Measurements from ENCODE around the gene SEMA4D. TPM values are rescaled to one million over a fixed set of nuclear protein-coding genes. Genes with fewer than 3 reads are reported as not detected.

SEMA4D gene
- total and polyA plus RNA-seq, 2 of the 13 experiments (the other 11 are each of a cell fraction or from before 2014, with no cell fraction given) = 0.13 to 0.16 TPM

GRCh38 chr9:89447416-89447815, 50.5 kb downstream of the SEMA4D start:
- POLR2A ChIA-PET = no interaction called here
- intact Hi-C loops (cut with micrococcal nuclease; ENCODE audit: unreplicated experiment) (no loop called here), in situ Hi-C loops (cut with HindIII; ENCODE audit: extremely low pct_ligation_motif_present, low pct_unique_long_range_greater_than_20kb) (no loop called here)
- Histone ChIP-seq H3K27me3 (ENCODE audit: control insufficient read depth in 1 of 2, insufficient read depth in 2 of 2, low read length in 2 of 2) (peaks cover 2 to 13% of the 10 kb centered on the region in 2 experiments; a peak in 3 of 5 replicates), H3K9ac (ENCODE audit: insufficient read depth, low read depth, low read length) (no peak overlapping the region), H3K27ac (ENCODE audit: extremely low read length, insufficient read depth, low read length) (no peak overlapping the region), H3K36me3 (replicated peaks in 1 of 2; ENCODE audit: control insufficient read depth in 1 of 2, insufficient read depth in 2 of 2, low read length in 2 of 2) (no peaks in the 10 kb centered on the region), H2AFZ (ENCODE audit: low read length) (no peak overlapping the region), H3K4me1 (ENCODE audit: insufficient read depth, low read length) (no peaks in the 10 kb centered on the region), H3K9me3 (ENCODE audit: low read length) (no peaks in the 10 kb centered on the region), H4K20me1 (ENCODE audit: insufficient read depth, low read length) (no peaks in the 10 kb centered on the region), H3K4me3 (replicated peaks in 1 of 3; ENCODE audit: insufficient read depth in 1 of 3, low read depth in 2 of 3, low read length in 3 of 3) (no peak overlapping the region), H3K4me2 (ENCODE audit: low read depth, low read length) (no peak overlapping the region), H3K79me2 (ENCODE audit: insufficient read depth, low read length) (no peaks in the 10 kb centered on the region)
- CTCF ChIA-PET (ENCODE audit: low intra/inter-chr PET ratio, low total read pairs) = no interaction called here
- WGBS (ENCODE audit: low lambda C conversion rate) = 76% methylated on average over 7 of the region's 8 CpGs
- DNase-seq (ENCODE audit: low spot score) = no peak
- BruUV-seq (replicated peaks) = no TSS peak
- no peak for TF ChIP-seq HHEX (CRISPR knock-in tag; IDR thresholded peaks at IDR 0.05)
- no peak for TF ChIP-seq NFRKB (IDR thresholded peaks at IDR 0.05)
- TF ChIP-seq STAT5B (CRISPR knock-in tag; IDR thresholded peaks at IDR 0.05) = no peak
- no peak for TF ChIP-seq THAP11 (CRISPR knock-in tag; IDR thresholded peaks at IDR 0.05)
- TF ChIP-seq MLLT10 (CRISPR knock-in tag; IDR thresholded peaks at IDR 0.05) = no peak
- FAIRE-seq = no peak
- no peak for ATAC-seq

DNA sequence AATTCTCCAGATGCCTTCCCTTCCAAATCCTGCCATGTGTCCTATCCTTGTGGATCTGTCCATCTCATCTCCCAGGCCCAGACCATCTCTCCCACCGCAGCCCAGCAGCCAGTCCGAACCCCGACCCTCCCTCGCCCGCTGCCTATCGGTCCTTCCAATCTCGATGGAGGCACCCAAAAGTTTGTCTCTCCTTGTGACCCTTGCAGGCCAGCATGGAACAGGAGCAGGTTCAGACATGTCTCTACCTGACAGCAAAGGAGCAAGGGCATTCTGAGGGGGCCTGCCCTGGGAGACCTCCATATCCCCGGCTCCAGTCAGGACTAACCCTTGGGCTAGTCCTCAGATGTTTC, 51.0 kb downstream of the SEMA4D start:
- ChIA-PET POLR2A (no interaction called here), CTCF (ENCODE audit: low intra/inter-chr PET ratio, low total read pairs) (no interaction called here)
- no peaks in the 10 kb centered on the region for H3K9me3 ChIP-seq (ENCODE audit: low read length)
- no peak overlapping the region for H3K27ac ChIP-seq (ENCODE audit: extremely low read length, insufficient read depth, low read length)
- FAIRE-seq (no peak), DNase-seq (ENCODE audit: low spot score) (no peak), ATAC-seq (no peak)
- in situ Hi-C loops (cut with HindIII; ENCODE audit: extremely low pct_ligation_motif_present, low pct_unique_long_range_greater_than_20kb) (no loop called here), intact Hi-C loops (cut with micrococcal nuclease; ENCODE audit: unreplicated experiment) (no loop called here)
- H3K4me3 ChIP-seq (replicated peaks in 1 of 3; ENCODE audit: insufficient read depth in 1 of 3, low read depth in 2 of 3, low read length in 3 of 3) = no peak overlapping the region
- no peaks in the 10 kb centered on the region for H3K4me1 ChIP-seq (ENCODE audit: insufficient read depth, low read length)
- no peak overlapping the region for H3K9ac ChIP-seq (ENCODE audit: insufficient read depth, low read depth, low read length)
- 70% methylated on average over 8 of the region's 8 CpGs for WGBS (ENCODE audit: low lambda C conversion rate)
- no TSS peak for BruUV-seq (replicated peaks)
- H3K4me2 ChIP-seq (ENCODE audit: low read depth, low read length) = no peak overlapping the region
- no peaks in the 10 kb centered on the region for H3K79me2 ChIP-seq (ENCODE audit: insufficient read depth, low read length)
- no peak overlapping the region for H2AFZ ChIP-seq (ENCODE audit: low read length)
- no peaks in the 10 kb centered on the region for H3K36me3 ChIP-seq (replicated peaks in 1 of 2; ENCODE audit: control insufficient read depth in 1 of 2, insufficient read depth in 2 of 2, low read length in 2 of 2)
- no peaks in the 10 kb centered on the region for H4K20me1 ChIP-seq (ENCODE audit: insufficient read depth, low read length)
- peaks cover 2 to 13% of the 10 kb centered on the region in 2 experiments; a peak in 3 of 5 replicates for H3K27me3 ChIP-seq (ENCODE audit: control insufficient read depth in 1 of 2, insufficient read depth in 2 of 2, low read length in 2 of 2)
- no peak for TF ChIP-seq PRPF4 (IDR thresholded peaks at IDR 0.05; ENCODE audit: low read depth, low read length, poor library complexity, severe bottlenecking)
- TF ChIP-seq KLF6 (CRISPR knock-in tag; IDR thresholded peaks at IDR 0.05) = no peak
- TF ChIP-seq ZC3H13 (CRISPR knock-in tag; IDR thresholded peaks at IDR 0.05) = no peak
- TF ChIP-seq, protein P1, sequence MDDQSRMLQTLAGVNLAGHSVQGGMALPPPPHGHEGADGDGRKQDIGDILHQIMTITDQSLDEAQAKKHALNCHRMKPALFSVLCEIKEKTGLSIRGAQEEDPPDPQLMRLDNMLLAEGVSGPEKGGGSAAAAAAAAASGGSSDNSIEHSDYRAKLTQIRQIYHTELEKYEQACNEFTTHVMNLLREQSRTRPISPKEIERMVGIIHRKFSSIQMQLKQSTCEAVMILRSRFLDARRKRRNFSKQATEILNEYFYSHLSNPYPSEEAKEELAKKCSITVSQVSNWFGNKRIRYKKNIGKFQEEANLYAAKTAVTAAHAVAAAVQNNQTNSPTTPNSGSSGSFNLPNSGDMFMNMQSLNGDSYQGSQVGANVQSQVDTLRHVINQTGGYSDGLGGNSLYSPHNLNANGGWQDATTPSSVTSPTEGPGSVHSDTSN (CRISPR knock-in tag; IDR thresholded peaks at IDR 0.05; ENCODE audit: borderline replicate concordance) = no peak
- no peak for TF ChIP-seq ZNF280B (CRISPR knock-in tag; IDR thresholded peaks at IDR 0.05; ENCODE audit: borderline replicate concordance)
- no peak for TF ChIP-seq ZBTB1 (CRISPR knock-in tag; IDR thresholded peaks at IDR 0.05; ENCODE audit: borderline replicate concordance)
- no peak for TF ChIP-seq MEIS1 (CRISPR knock-in tag; IDR thresholded peaks at IDR 0.05; ENCODE audit: borderline replicate concordance)
- no peak for TF ChIP-seq SAP130 (CRISPR knock-in tag; IDR thresholded peaks at IDR 0.05; ENCODE audit: low read depth)
- no peak for TF ChIP-seq ZFP62 (CRISPR knock-in tag; IDR thresholded peaks at IDR 0.05)
- TF ChIP-seq PHF21A (CRISPR knock-in tag; IDR thresholded peaks at IDR 0.05) = no peak
- TF ChIP-seq CCDC6 (CRISPR knock-in tag; IDR thresholded peaks at IDR 0.05) = no peak
- TF ChIP-seq ZFP37 (CRISPR knock-in tag; IDR thresholded peaks at IDR 0.05; ENCODE audit: borderline replicate concordance) = no peak
- no peak for TF ChIP-seq HOXA7 (CRISPR knock-in tag; IDR thresholded peaks at IDR 0.05)
